Tibial artery (tissue), 4 donors: ENCODE measurements around the gene HGS.

Experiments used
- DNase-seq, 2 donors: peaks; one replicate each; pipeline ENCODE4 v3.0.0-alpha.2; 2019
- H3K27ac ChIP-seq, 2 donors: fragments of 200-600 bp; sonication (generic) in 1 of 2; 1 replicate in 1 of 2; 2 replicates in 1 of 2; pipeline ENCODE4 v1.5.1; 2018 to 2019; ENCODE audit warnings: mild to moderate bottlenecking in 1 of 2
- H3K27me3 ChIP-seq, 2 donors: fragments of 200-600 bp; sonication (generic) in 1 of 2; one replicate each; pipeline versions ENCODE4 v1.5.1 to v1.6.0; 2016 to 2019
- H3K36me3 ChIP-seq, 3 donors: fragments of 200-600 bp; sonication (generic) in 2 of 3; one replicate each; pipeline ENCODE4 v1.5.1; 2016 to 2019; ENCODE audit warnings: mild to moderate bottlenecking in 2 of 3
- H3K4me1 ChIP-seq, 4 donors: fragments of 200-600 bp; sonication (generic) in 2 of 4; 1 replicate in 3 of 4; 2 replicates in 1 of 4; pipeline ENCODE4 v1.5.1; 2016 to 2019
- H3K4me3 ChIP-seq, 2 donors: fragments of 200-600 bp; sonication (generic) in 1 of 2; 1 replicate in 1 of 2; 2 replicates in 1 of 2; pipeline ENCODE4 v1.5.1; 2018 to 2019; ENCODE audit warnings: mild to moderate bottlenecking in 2 of 2
- H3K9me3 ChIP-seq, 3 donors: fragments of 200-600 bp; sonication (generic) in 1 of 3; one replicate each; pipeline ENCODE4 v1.5.1; 2016 to 2019
- intact Hi-C: fragments of 100-400 bp; cut with DNase I; formaldehyde crosslinking; loops from one replicate; pipeline ENCODE4 v1.15.0; 2023; ENCODE audit warnings: low total_unique reads
- TF ChIP-seq, protein P1 (sequence below), 2 experiments: fragments of 200-600 bp in 1 of 2; fragments of 450-650 bp in 1 of 2; IDR thresholded peaks; one replicate each; pipeline ENCODE4 v1.5.1; 2017 to 2019; ENCODE audit warnings: antibody characterized with exemption in 2 of 2, mild to moderate bottlenecking in 1 of 2, moderate library complexity in 1 of 2

Gene HGS

DNA sequence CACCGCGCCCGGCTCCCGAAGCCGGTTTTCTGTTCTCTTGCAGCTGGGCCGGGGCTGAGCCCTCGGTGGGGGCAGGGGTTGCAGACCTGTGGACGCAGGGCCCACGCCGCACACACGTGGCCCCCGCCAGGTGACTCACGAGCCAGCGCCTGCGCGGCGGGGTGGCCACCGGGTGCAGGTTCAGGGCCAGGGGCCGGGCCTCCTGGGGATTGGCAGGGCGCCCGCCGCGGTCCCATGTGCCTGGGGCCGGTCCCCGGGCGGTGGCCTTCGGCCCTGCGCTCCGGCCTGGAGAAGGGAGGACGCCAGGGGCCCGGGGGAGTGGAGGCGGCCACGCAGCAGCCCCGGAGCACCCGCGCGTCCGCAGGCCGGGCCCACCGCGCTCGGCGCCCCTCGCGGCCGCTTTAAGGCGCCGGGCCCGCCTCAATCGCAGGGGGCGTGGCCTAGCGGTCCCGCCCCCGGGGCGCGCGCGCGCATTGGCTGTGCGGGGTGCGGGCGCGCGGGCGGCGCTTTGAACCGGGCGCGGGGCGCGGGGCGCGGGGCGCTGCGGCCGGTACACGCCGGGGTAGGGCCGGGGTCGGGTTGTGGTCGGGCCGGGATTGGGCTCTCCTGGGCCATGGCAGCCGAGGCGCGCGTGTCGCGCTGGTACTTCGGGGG, 28.1 kb downstream of the HGS start, which contains the start of gene SLC25A10:
TSS of gene SLC25A10 (plus strand) at position 471 of the 654 bp plus-strand sequence. CDS start at position 614, 143 bp downstream.
- intact Hi-C loops = no loop called here
- no peaks in the 10 kb centered on the region for H3K9me3 ChIP-seq
- TF ChIP-seq, protein P1, sequence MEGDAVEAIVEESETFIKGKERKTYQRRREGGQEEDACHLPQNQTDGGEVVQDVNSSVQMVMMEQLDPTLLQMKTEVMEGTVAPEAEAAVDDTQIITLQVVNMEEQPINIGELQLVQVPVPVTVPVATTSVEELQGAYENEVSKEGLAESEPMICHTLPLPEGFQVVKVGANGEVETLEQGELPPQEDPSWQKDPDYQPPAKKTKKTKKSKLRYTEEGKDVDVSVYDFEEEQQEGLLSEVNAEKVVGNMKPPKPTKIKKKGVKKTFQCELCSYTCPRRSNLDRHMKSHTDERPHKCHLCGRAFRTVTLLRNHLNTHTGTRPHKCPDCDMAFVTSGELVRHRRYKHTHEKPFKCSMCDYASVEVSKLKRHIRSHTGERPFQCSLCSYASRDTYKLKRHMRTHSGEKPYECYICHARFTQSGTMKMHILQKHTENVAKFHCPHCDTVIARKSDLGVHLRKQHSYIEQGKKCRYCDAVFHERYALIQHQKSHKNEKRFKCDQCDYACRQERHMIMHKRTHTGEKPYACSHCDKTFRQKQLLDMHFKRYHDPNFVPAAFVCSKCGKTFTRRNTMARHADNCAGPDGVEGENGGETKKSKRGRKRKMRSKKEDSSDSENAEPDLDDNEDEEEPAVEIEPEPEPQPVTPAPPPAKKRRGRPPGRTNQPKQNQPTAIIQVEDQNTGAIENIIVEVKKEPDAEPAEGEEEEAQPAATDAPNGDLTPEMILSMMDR (IDR thresholded peaks at IDR 0.05) = peak in 1 of 2 experiments; percentile 28
- H3K27me3 ChIP-seq = peaks cover 0 to 7% of the 10 kb centered on the region in 2 donors
- peak; percentile 53 to 83 for DNase-seq
- peaks cover 0 to 43% (median 25%) of the 10 kb centered on the region in 4 donors for H3K4me1 ChIP-seq
- peaks cover 0 to 26% (median 9%) of the 10 kb centered on the region in 3 donors for H3K36me3 ChIP-seq
- H3K27ac ChIP-seq = peak within 1 kb of the TSS; percentile 49 to 53
- H3K4me3 ChIP-seq = peak within 1 kb of the TSS; percentile 64 to 92

DNA sequence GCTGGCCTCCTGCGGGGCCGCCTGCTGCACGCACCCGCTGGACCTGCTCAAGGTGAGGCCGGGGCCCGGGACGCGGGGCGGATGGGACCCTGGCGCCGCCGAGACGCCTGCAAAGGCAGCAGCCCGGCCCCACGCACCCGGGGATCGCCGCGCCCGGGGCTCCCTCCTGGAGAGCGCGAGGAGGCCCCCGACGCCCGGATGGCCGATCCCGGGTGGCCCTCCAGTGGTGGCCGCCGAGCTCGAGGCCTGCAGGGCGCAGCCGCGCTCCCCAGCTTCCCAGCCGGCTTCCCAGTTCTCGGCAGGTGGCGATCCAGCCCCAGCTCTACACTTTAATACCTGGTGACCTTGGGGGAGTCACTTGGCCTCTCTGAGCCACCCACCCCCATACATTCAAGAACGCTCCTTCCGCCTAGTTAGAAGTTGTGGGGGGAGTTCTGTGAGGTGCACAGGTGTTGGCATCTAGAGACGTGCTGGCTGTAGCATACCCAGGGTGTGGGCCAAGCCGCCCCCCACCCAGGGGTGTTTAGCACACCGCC, 28.7 kb downstream of the HGS start:
- peaks cover 0 to 26% (median 3%) of the 10 kb centered on the region in 3 donors for H3K36me3 ChIP-seq
- peaks cover 0 to 7% of the 10 kb centered on the region in 2 donors for H3K27me3 ChIP-seq
- DNase-seq = no peak
- no peaks in the 10 kb centered on the region for H3K9me3 ChIP-seq
- peak overlapping the region; percentile 49 to 53 for H3K27ac ChIP-seq
- intact Hi-C loops = no loop called here
- peak overlapping the region; percentile 64 to 92 for H3K4me3 ChIP-seq
- TF ChIP-seq, protein P1 (IDR thresholded peaks at IDR 0.05) = no peak
- peaks cover 0 to 43% (median 25%) of the 10 kb centered on the region in 4 donors for H3K4me1 ChIP-seq

DNA sequence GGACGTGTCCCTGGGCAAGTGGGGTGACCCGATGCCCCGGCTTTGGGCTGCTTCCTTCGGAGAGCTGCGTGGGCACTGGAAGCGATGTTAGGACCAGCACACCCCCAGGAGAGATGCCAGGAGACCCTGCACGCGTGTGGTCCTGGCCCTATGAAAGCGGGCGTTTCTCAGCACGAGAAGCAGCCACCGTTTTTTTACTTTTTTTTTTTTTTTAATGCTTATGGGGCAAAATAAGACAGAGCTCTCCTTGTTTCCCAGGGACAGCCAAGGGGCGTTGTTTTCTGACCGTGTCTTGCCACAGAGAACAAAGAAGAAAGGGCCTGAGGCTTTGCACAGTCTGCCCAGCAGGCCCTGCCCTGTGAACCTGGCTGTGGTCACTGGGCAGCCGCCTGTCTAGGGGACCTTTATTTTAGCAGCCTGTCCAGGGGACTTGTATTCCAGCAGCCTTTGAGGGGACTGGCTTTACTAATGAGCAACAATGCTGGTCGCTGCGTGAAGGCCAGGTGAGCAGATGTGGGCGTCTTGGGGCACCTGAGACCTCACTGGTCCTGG, 29.3 kb downstream of the HGS start:
- TF ChIP-seq, protein P1 (IDR thresholded peaks at IDR 0.05) = no peak
- intact Hi-C loops = no loop called here
- H3K9me3 ChIP-seq = no peaks in the 10 kb centered on the region
- DNase-seq = no peak
- H3K27me3 ChIP-seq = peaks cover 0 to 7% of the 10 kb centered on the region in 2 donors
- peak overlapping the region in 1 of 2 donors; percentile 53 for H3K27ac ChIP-seq
- H3K36me3 ChIP-seq = peaks cover 0 to 26% (median 0%) of the 10 kb centered on the region in 3 donors
- peak overlapping the region; percentile 64 to 92 for H3K4me3 ChIP-seq
- H3K4me1 ChIP-seq = peaks cover 0 to 43% (median 25%) of the 10 kb centered on the region in 4 donors

DNA sequence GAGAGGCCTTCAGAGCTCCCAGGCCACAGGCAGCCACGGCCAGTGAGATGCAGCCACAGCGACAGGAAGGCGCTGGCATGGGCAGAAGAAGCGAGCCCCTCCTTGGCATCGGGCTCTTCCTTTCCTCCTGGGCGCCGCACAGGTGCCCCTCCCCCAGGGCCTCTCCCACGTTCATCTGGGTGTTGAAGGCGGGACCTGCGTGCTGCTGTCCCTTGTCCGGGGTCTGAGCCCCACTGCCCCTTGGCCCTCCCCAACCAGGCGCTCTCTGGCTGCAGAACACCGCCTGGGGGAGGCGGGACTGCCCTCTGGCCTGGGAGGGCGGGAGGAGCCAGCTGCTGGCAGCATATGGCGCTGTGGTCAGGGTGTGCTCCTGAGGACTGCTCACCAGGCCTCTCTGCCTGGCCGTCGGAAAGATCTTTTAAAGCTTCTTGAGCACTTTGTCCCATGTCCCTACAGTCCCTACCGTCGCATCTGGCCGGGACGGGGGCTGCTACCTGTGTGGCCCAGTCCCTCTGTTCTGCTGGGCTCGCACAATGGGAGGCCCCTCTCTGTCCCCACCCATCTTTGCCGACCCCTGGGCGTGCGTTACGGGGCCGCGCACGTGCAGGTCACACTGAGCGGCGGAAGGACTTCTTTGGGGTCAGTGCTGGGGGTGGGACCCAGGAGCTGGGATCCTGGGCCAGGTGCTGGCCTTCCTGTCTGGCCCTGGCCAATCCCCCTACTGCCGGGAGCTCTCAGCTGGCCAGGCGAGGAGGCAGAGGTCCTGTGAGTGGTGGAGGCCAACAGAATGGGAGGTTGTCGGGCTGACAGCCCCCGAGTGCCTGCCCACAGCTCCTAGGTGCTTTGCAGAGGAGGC, 30.0 kb downstream of the HGS start:
- no peak for DNase-seq
- intact Hi-C loops = no loop called here
- peaks cover 0 to 7% of the 10 kb centered on the region in 2 donors for H3K27me3 ChIP-seq
- peaks cover 0 to 43% (median 25%) of the 10 kb centered on the region in 4 donors for H3K4me1 ChIP-seq
- TF ChIP-seq, protein P1 (IDR thresholded peaks at IDR 0.05) = no peak
- no peaks in the 10 kb centered on the region for H3K9me3 ChIP-seq
- H3K27ac ChIP-seq = no peak overlapping the region
- H3K36me3 ChIP-seq = peaks cover 0 to 32% (median 0%) of the 10 kb centered on the region in 3 donors
- H3K4me3 ChIP-seq = no peak overlapping the region

DNA sequence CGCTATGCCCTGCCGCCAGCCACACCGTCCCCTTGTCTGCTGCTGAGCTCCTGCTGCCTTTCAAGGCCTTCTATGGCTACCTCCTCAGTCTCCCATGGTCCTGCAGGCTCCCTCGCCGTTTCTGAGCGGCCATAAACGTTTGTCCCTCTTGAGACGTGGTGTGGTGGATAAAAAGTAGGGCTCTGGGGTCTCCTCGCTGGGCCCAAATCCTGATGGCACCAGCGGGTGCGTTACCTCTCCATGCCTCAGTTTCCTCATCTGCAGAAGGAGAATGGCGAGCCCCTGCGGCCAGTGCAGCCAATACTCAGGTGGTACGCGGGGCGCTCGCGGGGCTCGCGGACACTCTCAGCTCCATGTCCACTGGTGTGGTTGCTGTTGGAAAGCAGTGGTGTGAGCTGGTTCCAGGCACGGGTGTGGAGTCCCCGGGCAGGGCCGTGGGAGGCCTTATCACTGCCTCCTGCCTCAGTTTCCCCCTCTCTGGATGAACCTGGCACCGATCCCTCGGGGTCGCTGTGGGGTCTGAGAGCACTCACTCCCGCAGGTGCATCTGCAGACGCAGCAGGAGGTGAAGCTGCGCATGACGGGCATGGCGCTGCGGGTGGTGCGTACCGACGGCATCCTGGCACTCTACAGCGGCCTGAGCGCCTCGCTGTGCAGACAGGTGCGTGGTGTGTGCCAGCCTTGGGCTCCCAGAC, 30.7 kb downstream of the HGS start:
- no peak for DNase-seq
- TF ChIP-seq, protein P1 (IDR thresholded peaks at IDR 0.05) = no peak
- Histone ChIP-seq H3K27ac (no peak overlapping the region), H3K4me1 (peaks cover 0 to 43% (median 25%) of the 10 kb centered on the region in 4 donors), H3K4me3 (no peak overlapping the region), H3K27me3 (peaks cover 0 to 7% of the 10 kb centered on the region in 2 donors), H3K36me3 (peaks cover 0 to 34% (median 0%) of the 10 kb centered on the region in 3 donors), H3K9me3 (no peaks in the 10 kb centered on the region)
- intact Hi-C loops = no loop called here
